Calu3 (cell line): ENCODE data around the gene RPUSD1. TPM values are rescaled to one million over a fixed set of nuclear protein-coding genes. Genes with fewer than 3 reads are reported as not detected.
"Not testable (repeated sequence)": the region's sequence is repeated elsewhere in the genome, so short reads cannot be mapped to it uniquely, and the experiment has no call there.

Experiments
- BruUV-seq: library from RNA; stranded (reverse); fragments of 400-500 nt; replicated peaks from 2 replicates; lab custom pipeline; 2021; lab: Mats Ljungman, UMichigan
- CTCF ChIA-PET: fragments of 300-600 bp; sonication (Branson Sonifier 250); formaldehyde crosslinking; loops from one replicate; lab custom pipeline; 2022; ENCODE audit warnings: antibody characterized with exemption; lab: Charles Lee
- DNase-seq: peaks from one replicate; pipeline ENCODE4 v3.0.0; 2022
- H3K27ac Mint-ChIP-seq: one replicate; pipeline ENCODE4 v1.8.0; 2022; ENCODE audit warnings: mixed read lengths; ENCODE audit not compliant: unreplicated experiment
- H3K27me3 Mint-ChIP-seq: one replicate; pipeline ENCODE4 v1.8.0; 2022; ENCODE audit warnings: mixed read lengths; ENCODE audit not compliant: unreplicated experiment
- H3K36me3 Mint-ChIP-seq: one replicate; pipeline ENCODE4 v1.8.0; 2022; ENCODE audit warnings: mild to moderate bottlenecking, moderate library complexity, mixed read lengths; ENCODE audit not compliant: insufficient read depth, unreplicated experiment
- H3K4me1 Mint-ChIP-seq: one replicate; pipeline ENCODE4 v1.8.0; 2022; ENCODE audit warnings: mild to moderate bottlenecking, low read depth, mixed read lengths; ENCODE audit not compliant: unreplicated experiment
- H3K4me3 Mint-ChIP-seq: one replicate; pipeline ENCODE4 v1.8.0; 2022; ENCODE audit warnings: mild to moderate bottlenecking, low read depth, moderate library complexity, mixed read lengths; ENCODE audit not compliant: unreplicated experiment
- H3K9me3 Mint-ChIP-seq: one replicate; pipeline ENCODE4 v1.8.0; 2022; ENCODE audit warnings: low read depth, mixed read lengths; ENCODE audit not compliant: unreplicated experiment
- intact Hi-C: fragments of 100-400 bp; cut with micrococcal nuclease; formaldehyde crosslinking; loops from one replicate; pipeline ENCODE4 v1.10.0; 2022; ENCODE audit not compliant: unreplicated experiment
- total RNA-seq: library from RNA; stranded (reverse); gene quantifications from 2 replicates; pipeline ENCODE4 v1.2.3, GENCODE V29; 2022
- TF ChIP-seq, protein P1 (sequence below): fragments of 200-600 bp; IDR thresholded peaks from one replicate; pipeline ENCODE4 v1.8.0; 2022; ENCODE audit warnings: antibody characterized with exemption; ENCODE audit not compliant: unreplicated experiment

The RPUSD1 gene
- total RNA-seq, 1 experiment from 2014 or later = 47.5 TPM

DNA sequence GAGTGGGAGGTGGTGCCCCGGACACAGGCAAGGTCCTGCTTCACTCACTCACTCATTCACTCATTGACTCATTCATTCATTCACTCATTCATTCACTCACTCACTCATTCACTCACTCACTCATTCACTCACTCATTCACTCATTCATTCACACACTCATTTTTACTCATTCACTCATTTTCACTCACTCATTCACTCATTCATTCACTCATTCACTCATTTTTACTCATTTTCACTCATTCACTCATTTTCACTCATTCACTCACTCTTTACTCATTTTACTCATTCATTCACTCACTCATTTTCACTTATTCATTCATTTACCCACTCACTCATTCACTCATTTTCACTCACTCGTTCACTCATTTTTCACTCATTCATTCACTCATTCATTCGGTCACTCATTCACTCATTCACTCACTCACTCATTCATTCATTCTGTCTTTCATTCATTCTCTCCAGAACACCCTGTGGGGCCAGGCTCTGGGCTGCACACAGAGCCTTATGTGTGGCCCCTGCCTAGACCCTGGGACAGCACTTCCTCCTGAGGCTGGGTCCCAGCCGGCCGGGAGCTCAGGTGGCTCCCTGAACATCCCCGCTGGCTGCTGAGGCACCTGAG, 9.2 kb downstream of the RPUSD1 start:
- Mint-ChIP-seq H3K9me3 (no peaks in the 10 kb centered on the region), H3K27ac (no peak overlapping the region), H3K4me1 (peaks cover 8% of the 10 kb centered on the region), H3K27me3 (peaks cover 21% of the 10 kb centered on the region), H3K4me3 (no peak overlapping the region), H3K36me3 (peaks cover 13% of the 10 kb centered on the region)
- BruUV-seq = no TSS peak
- CTCF ChIA-PET = no interaction called here
- intact Hi-C loops = no loop called here
- no peak for DNase-seq
- TF ChIP-seq, protein P1, sequence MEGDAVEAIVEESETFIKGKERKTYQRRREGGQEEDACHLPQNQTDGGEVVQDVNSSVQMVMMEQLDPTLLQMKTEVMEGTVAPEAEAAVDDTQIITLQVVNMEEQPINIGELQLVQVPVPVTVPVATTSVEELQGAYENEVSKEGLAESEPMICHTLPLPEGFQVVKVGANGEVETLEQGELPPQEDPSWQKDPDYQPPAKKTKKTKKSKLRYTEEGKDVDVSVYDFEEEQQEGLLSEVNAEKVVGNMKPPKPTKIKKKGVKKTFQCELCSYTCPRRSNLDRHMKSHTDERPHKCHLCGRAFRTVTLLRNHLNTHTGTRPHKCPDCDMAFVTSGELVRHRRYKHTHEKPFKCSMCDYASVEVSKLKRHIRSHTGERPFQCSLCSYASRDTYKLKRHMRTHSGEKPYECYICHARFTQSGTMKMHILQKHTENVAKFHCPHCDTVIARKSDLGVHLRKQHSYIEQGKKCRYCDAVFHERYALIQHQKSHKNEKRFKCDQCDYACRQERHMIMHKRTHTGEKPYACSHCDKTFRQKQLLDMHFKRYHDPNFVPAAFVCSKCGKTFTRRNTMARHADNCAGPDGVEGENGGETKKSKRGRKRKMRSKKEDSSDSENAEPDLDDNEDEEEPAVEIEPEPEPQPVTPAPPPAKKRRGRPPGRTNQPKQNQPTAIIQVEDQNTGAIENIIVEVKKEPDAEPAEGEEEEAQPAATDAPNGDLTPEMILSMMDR = no peak

DNA sequence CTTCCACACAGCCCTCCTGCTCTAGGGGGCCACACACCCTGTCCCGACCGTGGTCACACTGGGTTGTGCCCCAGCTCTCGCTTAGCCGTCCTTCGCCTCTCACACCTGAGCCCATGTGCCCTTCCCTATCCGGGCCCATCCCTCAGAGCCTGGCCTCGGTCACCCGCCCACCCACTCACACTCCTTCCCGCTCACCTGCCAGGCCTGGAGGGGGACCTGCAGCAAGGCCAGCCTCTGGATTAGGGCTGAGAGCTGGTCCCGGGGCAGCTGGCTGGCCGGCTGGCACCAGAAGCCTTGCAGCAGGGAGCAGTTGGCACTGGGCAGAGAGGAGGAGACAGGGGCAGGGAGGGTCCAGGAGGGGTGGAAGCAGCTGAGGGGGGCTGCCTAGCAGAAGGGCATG, 9.7 kb downstream of the RPUSD1 start:
- intact Hi-C loops = no loop called here
- peaks cover 10% of the 10 kb centered on the region for H3K36me3 Mint-ChIP-seq
- no peaks in the 10 kb centered on the region for H3K9me3 Mint-ChIP-seq
- H3K27me3 Mint-ChIP-seq = peaks cover 27% of the 10 kb centered on the region
- BruUV-seq = no TSS peak
- TF ChIP-seq, protein P1 = no peak
- peaks cover 8% of the 10 kb centered on the region for H3K4me1 Mint-ChIP-seq
- no peak for DNase-seq
- CTCF ChIA-PET = no interaction called here
- no peak overlapping the region for H3K4me3 Mint-ChIP-seq
- H3K27ac Mint-ChIP-seq = no peak overlapping the region

DNA sequence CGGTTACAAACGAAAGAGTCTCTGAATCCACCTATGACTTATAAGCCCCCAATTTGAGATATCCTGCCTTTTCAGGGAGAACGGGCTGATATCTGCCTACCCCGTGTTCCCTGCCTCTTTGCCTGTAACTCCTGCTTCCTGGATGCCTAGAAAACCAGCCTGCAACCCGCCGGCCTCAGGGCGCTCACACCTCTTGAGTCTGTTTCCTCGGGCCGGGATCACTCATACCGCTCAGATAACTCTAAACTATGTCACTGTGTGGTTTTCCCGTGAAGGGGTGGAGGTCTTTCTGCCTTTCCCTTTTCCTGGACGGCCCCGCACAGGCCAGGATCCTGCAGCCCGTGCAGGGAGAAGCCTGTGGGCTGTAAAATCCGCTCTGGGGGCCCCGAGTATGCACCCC, 10.4 kb downstream of the RPUSD1 start:
- Mint-ChIP-seq H3K4me1 (peaks cover 8% of the 10 kb centered on the region), H3K4me3 (no peak overlapping the region), H3K27me3 (peaks cover 28% of the 10 kb centered on the region), H3K9me3 (no peaks in the 10 kb centered on the region), H3K36me3 (peaks cover 5% of the 10 kb centered on the region), H3K27ac (no peak overlapping the region)
- no TSS peak for BruUV-seq
- intact Hi-C loops = no loop called here
- no peak for DNase-seq
- CTCF ChIA-PET = no interaction called here
- TF ChIP-seq, protein P1 = no peak

DNA sequence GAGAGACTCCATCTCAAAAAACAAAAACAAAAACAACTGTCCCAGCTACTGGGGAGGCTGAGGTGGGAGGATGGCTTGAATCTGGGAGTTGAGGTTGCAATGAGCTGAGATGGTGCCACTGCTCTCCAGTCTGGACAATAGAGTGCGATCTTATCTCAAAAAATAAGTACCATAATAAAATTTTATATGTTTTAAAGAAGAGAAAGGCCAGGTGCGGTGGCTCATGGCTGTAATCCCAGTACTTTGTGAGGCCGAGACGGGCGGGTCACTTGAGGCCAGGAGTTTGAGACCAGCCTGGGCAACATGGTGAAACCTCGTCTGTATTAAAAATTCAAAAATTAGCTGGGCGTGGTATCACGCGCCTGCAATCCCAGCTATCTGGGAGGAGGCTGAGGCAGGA, 11.4 kb downstream of the RPUSD1 start:
- peaks cover 8% of the 10 kb centered on the region for H3K4me1 Mint-ChIP-seq

DNA sequence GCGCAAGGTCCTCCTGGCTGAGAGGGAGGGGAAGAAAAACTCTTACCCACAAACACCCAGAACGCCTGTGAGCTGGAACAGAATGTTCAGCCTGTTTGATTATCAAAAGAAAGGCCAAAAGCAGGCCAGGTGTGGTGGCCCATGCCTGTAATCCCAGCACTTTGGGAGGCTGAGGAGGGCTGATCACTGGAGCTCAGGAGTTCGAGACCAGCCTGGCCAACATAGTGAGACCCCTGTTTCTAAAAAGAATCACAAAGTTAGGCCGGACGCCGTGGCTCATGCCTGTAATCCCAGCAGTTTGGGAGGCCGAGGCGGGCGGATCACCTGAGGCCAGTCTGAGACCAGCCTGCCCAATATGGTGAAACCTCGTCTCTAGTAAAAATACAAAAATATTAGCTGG, 11.9 kb downstream of the RPUSD1 start:
- H3K27ac Mint-ChIP-seq, intact Hi-C loops, H3K4me1 Mint-ChIP-seq: not testable (repeated sequence)

More for the DNA sequence above, 11.4 kb downstream of the RPUSD1 start:
- H3K4me3 Mint-ChIP-seq = no peak overlapping the region
- CTCF ChIA-PET = interaction anchor here (0.7 kb wide), 1 partner anchor 278 kb away, joined by 3 read pairs; no protein-coding TSS in a partner anchor
- H3K27me3 Mint-ChIP-seq = peaks cover 28% of the 10 kb centered on the region
- intact Hi-C loops = no loop called here
- peaks cover 1% of the 10 kb centered on the region for H3K36me3 Mint-ChIP-seq
- BruUV-seq = no TSS peak
- no peak overlapping the region for H3K27ac Mint-ChIP-seq
- no peak for DNase-seq
- TF ChIP-seq, protein P1 = no peak
- H3K9me3 Mint-ChIP-seq = no peaks in the 10 kb centered on the region

More for the DNA sequence above, 11.9 kb downstream of the RPUSD1 start:
- CTCF ChIA-PET = interaction anchor here (0.7 kb wide), 1 partner anchor 278 kb away, joined by 3 read pairs; no protein-coding TSS in a partner anchor
- DNase-seq, BruUV-seq, H3K4me3 Mint-ChIP-seq, H3K9me3 Mint-ChIP-seq, H3K36me3 Mint-ChIP-seq: not testable (repeated sequence)
- H3K27me3 Mint-ChIP-seq = peaks cover 31% of the 10 kb centered on the region
